Transverse colon (tissue), 4 donors: ENCODE results near the gene AMACR. TPM values are rescaled to one million over a fixed set of nuclear protein-coding genes. Genes with fewer than 3 reads are reported as not detected.
"Not testable (repeated sequence)": the region's sequence is repeated elsewhere in the genome, so short reads cannot be mapped to it uniquely, and the experiment has no call there.

Experiments used
- DNase-seq: peaks from one replicate; pipeline ENCODE4 v3.0.0-alpha.2; 2019
- H3K27ac ChIP-seq, 4 donors: fragments of 200-600 bp; sonication (generic); 2 replicates each; pipeline ENCODE4 v1.5.1; 2016 to 2018; ENCODE audit warnings: inconsistent platforms in 4 of 4
- H3K27me3 ChIP-seq: fragments of 200-600 bp; sonication (generic); 2 replicates; pipeline ENCODE4 v1.5.1; 2017; ENCODE audit warnings: inconsistent platforms
- H3K36me3 ChIP-seq, 4 donors: fragments of 200-600 bp; sonication (generic); 2 replicates each; pipeline ENCODE4 v1.5.1; 2017 to 2019; ENCODE audit warnings: inconsistent platforms in 4 of 4
- H3K4me1 ChIP-seq, 4 donors: fragments of 200-600 bp; sonication (generic); 2 replicates each; pipeline ENCODE4 v1.5.1; 2017 to 2020; ENCODE audit warnings: inconsistent platforms in 4 of 4
- H3K4me3 ChIP-seq, 4 donors: fragments of 200-600 bp; sonication (generic); 1 replicate in 1 of 4; 2 replicates in 3 of 4; pipeline versions ENCODE4 v1.5.1 to v1.6.1; 2017 to 2019; ENCODE audit warnings: inconsistent platforms in 4 of 4
- H3K9me3 ChIP-seq, 2 donors: fragments of 200-600 bp; sonication (generic); 2 replicates each; pipeline ENCODE4 v1.5.1; 2017 to 2019; ENCODE audit warnings: inconsistent platforms in 2 of 2
- EP300 ChIP-seq: sonication (generic); formaldehyde crosslinking; IDR thresholded peaks from one replicate; pipeline ENCODE4 v1.6.1; 2017; ENCODE audit warnings: antibody characterized with exemption, low read depth
- POLR2A ChIP-seq: fragments of 450-650 bp; IDR thresholded peaks from one replicate; pipeline ENCODE4 v1.6.1; 2016; ENCODE audit warnings: antibody characterized with exemption, mild to moderate bottlenecking, moderate library complexity
- POLR2AphosphoS5 ChIP-seq, 3 donors: sonication (generic); formaldehyde crosslinking; IDR thresholded peaks; one replicate each; pipeline ENCODE4 v1.6.1; 2016; ENCODE audit warnings: antibody characterized with exemption in 3 of 3
- WGBS, 2 donors: methylation state at CpG; one replicate each; pipeline ENCODE4 v1.1.5; 2018; ENCODE audit warnings: low coverage in 1 of 2; 5-methylcytosine and 5-hydroxymethylcytosine counted together
- in situ Hi-C, 4 donors: fragments of 200-750 bp; cut with MboI; loops; one replicate each; pipeline versions ENCODE4 v1.15.0 to v1.15.1; 2017; ENCODE audit warnings: low sequenced_read_pairs in 3 of 4, low pct_ligation_motif_present in 1 of 4, low pct_unique_long_range_greater_than_20kb in 1 of 4
- intact Hi-C: fragments of 100-400 bp; cut with DNase I; formaldehyde crosslinking; loops from one replicate; pipeline ENCODE4 v1.15.1; 2023; ENCODE audit warnings: low total_unique reads
- total RNA-seq, 4 donors: library from RNA; depleted of rRNA; stranded (reverse); fragments of >200 nt; gene quantifications; one replicate each; pipeline ENCODE4 v1.1.0, GENCODE V29; 2016
- TF ChIP-seq, protein P1 (sequence below), 5 experiments: fragments of 200-600 bp in 3 of 5; fragments of 450-650 bp in 2 of 5; sonication (generic) in 3 of 5; IDR thresholded peaks; 1 replicate in 2 of 5; 2 replicates in 3 of 5; pipeline ENCODE4 v1.5.1; 2016 to 2017; ENCODE audit warnings: antibody characterized with exemption in 5 of 5, inconsistent platforms in 3 of 5, mild to moderate bottlenecking in 2 of 5, moderate library complexity in 1 of 5

AMACR gene
- total RNA-seq, 4 donors from 2014 or later: 39.1 to 88.1 (median 70.6) TPM

DNA sequence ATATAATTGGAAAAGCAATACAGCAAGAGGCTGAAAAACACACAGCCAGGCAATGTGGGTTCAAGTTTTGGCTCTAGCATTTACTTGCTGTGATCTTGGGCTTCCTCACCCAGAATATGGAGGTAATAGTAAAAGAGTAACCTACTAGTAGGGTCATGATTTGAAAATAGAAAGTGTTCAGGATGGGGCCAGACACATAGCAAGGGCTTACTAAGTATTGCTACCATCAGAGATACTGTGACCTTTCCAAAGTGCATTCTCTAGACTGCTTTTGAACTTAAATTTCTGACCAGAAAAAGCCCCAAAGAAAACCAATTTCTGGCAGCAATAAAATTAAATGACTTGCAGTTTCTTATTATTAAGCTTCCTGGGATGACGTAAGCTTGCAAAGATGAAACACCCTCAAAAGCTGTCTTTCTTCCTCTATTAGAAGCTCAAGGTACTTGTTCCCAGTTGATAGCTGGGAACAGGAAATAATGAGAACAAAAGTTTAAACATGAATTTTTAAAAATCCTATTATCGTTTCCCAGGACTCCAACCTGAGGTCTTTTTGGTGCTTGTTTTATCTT lies 43.6 kb downstream of the AMACR start:
- Histone ChIP-seq H3K27ac (no peak overlapping the region), H3K4me1 (no peaks in the 10 kb centered on the region), H3K9me3 (no peaks in the 10 kb centered on the region), H3K4me3 (no peak overlapping the region), H3K27me3 (no peaks in the 10 kb centered on the region), H3K36me3 (no peaks in the 10 kb centered on the region)
- intact Hi-C loops: no loop called here
- in situ Hi-C loops: no loop called here
- 86% methylated on average over 2 of the region's 2 CpGs for WGBS, 2 donors
- no peak for DNase-seq
- TF ChIP-seq EP300 (no peak), POLR2A (no peak), POLR2AphosphoS5 (IDR thresholded peaks at IDR 0.05) (no peak)
- TF ChIP-seq, protein P1, sequence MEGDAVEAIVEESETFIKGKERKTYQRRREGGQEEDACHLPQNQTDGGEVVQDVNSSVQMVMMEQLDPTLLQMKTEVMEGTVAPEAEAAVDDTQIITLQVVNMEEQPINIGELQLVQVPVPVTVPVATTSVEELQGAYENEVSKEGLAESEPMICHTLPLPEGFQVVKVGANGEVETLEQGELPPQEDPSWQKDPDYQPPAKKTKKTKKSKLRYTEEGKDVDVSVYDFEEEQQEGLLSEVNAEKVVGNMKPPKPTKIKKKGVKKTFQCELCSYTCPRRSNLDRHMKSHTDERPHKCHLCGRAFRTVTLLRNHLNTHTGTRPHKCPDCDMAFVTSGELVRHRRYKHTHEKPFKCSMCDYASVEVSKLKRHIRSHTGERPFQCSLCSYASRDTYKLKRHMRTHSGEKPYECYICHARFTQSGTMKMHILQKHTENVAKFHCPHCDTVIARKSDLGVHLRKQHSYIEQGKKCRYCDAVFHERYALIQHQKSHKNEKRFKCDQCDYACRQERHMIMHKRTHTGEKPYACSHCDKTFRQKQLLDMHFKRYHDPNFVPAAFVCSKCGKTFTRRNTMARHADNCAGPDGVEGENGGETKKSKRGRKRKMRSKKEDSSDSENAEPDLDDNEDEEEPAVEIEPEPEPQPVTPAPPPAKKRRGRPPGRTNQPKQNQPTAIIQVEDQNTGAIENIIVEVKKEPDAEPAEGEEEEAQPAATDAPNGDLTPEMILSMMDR (IDR thresholded peaks at IDR 0.05): no peak

DNA sequence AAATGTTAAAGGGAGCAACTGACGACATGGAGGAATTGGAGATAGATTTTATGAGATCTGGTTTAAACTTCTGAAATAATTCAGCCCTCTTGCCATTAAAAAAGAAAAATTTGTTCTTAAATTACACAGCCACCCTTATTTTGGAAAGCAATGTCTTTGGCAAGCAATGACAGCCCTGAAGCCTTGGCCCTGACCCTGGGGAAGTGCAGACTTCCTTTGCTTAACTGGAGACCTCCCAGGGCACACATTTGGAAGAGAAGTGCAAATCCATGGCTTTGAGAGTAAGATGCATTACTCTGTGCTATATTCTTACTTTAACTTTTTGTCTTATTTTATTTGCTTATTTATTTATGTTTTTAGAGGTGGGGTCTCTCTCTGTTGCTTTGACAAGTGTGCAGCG lies 49.7 kb downstream of the AMACR start:
- H3K9me3 ChIP-seq: no peaks in the 10 kb centered on the region
- H3K4me3 ChIP-seq: no peak overlapping the region
- no peak for TF ChIP-seq POLR2AphosphoS5 (IDR thresholded peaks at IDR 0.05)
- TF ChIP-seq, protein P1 (IDR thresholded peaks at IDR 0.05): no peak
- H3K4me1 ChIP-seq: no peaks in the 10 kb centered on the region
- H3K27ac ChIP-seq: no peak overlapping the region
- H3K27me3 ChIP-seq: no peaks in the 10 kb centered on the region
- WGBS, 2 donors: 77 to 83% methylated on average over 2 of the region's 2 CpGs
- no peak for DNase-seq
- intact Hi-C loops (no loop called here), in situ Hi-C loops (no loop called here)
- H3K36me3 ChIP-seq: no peaks in the 10 kb centered on the region

DNA sequence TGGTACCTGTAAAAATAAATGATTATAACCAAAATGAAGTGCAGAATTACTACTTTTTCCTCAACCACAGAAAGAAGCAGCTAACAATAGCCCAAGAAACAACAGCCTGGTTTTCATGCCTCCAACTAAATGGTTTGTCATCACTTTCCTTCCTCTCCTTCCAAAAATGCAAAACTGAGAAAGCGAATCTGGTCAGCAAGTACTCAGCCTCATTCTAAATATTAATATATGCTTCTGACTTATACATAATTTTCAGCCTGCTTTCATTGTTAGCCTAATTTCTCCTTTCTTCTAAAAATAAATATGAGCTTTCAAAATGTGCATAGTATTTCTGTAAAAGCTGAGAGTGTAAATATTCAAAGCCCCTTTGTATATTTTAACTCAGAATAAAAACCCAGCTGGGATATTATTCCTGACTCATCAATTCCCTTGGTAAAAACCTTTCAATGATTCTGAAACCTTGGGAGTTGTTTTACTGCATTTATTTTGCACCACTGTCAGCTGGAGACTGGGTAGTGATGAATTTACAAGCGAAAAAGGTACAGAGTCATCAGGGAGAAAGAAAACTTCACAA lies 50.2 kb downstream of the AMACR start:
- H3K36me3 ChIP-seq: no peaks in the 10 kb centered on the region
- no peaks in the 10 kb centered on the region for H3K27me3 ChIP-seq
- no peaks in the 10 kb centered on the region for H3K4me1 ChIP-seq
- no peak for DNase-seq
- in situ Hi-C loops (no loop called here), intact Hi-C loops (no loop called here)
- WGBS, 2 donors: 72 to 78% methylated on average over 2 of the region's 2 CpGs
- H3K27ac ChIP-seq: no peak overlapping the region
- TF ChIP-seq EP300: no peak
- TF ChIP-seq, protein P1 (IDR thresholded peaks at IDR 0.05): no peak
- TF ChIP-seq POLR2A: no peak
- TF ChIP-seq POLR2AphosphoS5 (IDR thresholded peaks at IDR 0.05): no peak
- no peaks in the 10 kb centered on the region for H3K9me3 ChIP-seq
- H3K4me3 ChIP-seq: no peak overlapping the region

DNA sequence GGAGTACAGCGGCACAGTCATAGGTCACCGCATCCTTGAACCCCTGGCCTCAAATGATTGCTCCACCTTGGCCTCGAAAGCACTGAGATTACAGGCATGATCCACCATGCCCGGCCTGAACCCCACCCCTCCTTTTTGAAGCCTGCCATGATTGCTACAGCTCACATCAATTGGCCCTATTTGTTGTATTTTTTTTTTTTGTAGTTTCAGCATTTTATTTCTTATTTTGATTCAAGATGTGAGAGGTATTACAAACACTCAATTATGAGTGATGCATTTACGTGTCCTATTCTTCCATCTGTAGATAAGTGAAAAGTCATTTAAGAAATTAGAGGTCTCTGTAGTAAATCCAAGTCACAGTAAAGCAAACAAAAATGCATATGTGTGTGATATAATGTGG lies 55.7 kb downstream of the AMACR start:
- intact Hi-C loops, in situ Hi-C loops, H3K27ac ChIP-seq, H3K36me3 ChIP-seq, H3K9me3 ChIP-seq, H3K4me1 ChIP-seq, H3K4me3 ChIP-seq, DNase-seq, H3K27me3 ChIP-seq: not testable (repeated sequence)
- 74 to 76% methylated on average over 5 of the region's 5 CpGs for WGBS, 2 donors
